Measurements from ENCODE around the gene PLCH1. TPM values are rescaled to one million over a fixed set of nuclear protein-coding genes. Genes with fewer than 3 reads are reported as not detected.

PLCH1 gene
- total and polyA plus RNA-seq, 4 donors = 0.03 to 1.0 (median 0.22) TPM

- Histone ChIP-seq H3K4me3 (ENCODE audit: low read depth in 1 of 3, low read length in 3 of 3) (no peak overlapping the region), H3K9ac (ENCODE audit: low read depth in 1 of 2, low read length in 2 of 2) (no peak overlapping the region), H3K27ac (ENCODE audit: low read depth in 1 of 2, low read length in 2 of 2) (no peak overlapping the region), H3K9me3 (ENCODE audit: control insufficient read depth in 4 of 4, low read length in 3 of 4) (no peaks in the 10 kb centered on the region), H3K4me1 (ENCODE audit: control insufficient read depth in 4 of 4, insufficient read depth in 4 of 4, low read length in 3 of 4) (no peaks in the 10 kb centered on the region), H3K36me3 (ENCODE audit: control insufficient read depth in 4 of 4, insufficient read depth in 3 of 4, low read depth in 1 of 4, low read length in 3 of 4) (no peaks in the 10 kb centered on the region), H3K27me3 (ENCODE audit: control insufficient read depth in 4 of 4, insufficient read depth in 4 of 4, low read length in 3 of 4) (no peaks in the 10 kb centered on the region)
- TF ChIP-seq EGR1 (IDR thresholded peaks at IDR 0.05; ENCODE audit: low read depth in 2 of 2) = no peak
- TF ChIP-seq CTCF (IDR thresholded peaks at IDR 0.05; ENCODE audit: low read depth, low read length, missing input control) = no peak
- no peak for TF ChIP-seq SP1 (IDR thresholded peaks at IDR 0.05)
- TF ChIP-seq HNF4G (IDR thresholded peaks at IDR 0.05) = no peak
- no peak for TF ChIP-seq RAD21 (IDR thresholded peaks at IDR 0.05)
- no peak for TF ChIP-seq HNF4A (conservative IDR thresholded peaks at IDR 0.05)
- no peak for TF ChIP-seq YY1 (IDR thresholded peaks at IDR 0.05)
- TF ChIP-seq FOXA2 (IDR thresholded peaks at IDR 0.05) = no peak
- TF ChIP-seq, protein P1, sequence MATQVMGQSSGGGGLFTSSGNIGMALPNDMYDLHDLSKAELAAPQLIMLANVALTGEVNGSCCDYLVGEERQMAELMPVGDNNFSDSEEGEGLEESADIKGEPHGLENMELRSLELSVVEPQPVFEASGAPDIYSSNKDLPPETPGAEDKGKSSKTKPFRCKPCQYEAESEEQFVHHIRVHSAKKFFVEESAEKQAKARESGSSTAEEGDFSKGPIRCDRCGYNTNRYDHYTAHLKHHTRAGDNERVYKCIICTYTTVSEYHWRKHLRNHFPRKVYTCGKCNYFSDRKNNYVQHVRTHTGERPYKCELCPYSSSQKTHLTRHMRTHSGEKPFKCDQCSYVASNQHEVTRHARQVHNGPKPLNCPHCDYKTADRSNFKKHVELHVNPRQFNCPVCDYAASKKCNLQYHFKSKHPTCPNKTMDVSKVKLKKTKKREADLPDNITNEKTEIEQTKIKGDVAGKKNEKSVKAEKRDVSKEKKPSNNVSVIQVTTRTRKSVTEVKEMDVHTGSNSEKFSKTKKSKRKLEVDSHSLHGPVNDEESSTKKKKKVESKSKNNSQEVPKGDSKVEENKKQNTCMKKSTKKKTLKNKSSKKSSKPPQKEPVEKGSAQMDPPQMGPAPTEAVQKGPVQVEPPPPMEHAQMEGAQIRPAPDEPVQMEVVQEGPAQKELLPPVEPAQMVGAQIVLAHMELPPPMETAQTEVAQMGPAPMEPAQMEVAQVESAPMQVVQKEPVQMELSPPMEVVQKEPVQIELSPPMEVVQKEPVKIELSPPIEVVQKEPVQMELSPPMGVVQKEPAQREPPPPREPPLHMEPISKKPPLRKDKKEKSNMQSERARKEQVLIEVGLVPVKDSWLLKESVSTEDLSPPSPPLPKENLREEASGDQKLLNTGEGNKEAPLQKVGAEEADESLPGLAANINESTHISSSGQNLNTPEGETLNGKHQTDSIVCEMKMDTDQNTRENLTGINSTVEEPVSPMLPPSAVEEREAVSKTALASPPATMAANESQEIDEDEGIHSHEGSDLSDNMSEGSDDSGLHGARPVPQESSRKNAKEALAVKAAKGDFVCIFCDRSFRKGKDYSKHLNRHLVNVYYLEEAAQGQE (IDR thresholded peaks at IDR 0.05) = no peak
- TF ChIP-seq TAF1 (conservative IDR thresholded peaks at IDR 0.05) = no peak
- TF ChIP-seq, protein P2, sequence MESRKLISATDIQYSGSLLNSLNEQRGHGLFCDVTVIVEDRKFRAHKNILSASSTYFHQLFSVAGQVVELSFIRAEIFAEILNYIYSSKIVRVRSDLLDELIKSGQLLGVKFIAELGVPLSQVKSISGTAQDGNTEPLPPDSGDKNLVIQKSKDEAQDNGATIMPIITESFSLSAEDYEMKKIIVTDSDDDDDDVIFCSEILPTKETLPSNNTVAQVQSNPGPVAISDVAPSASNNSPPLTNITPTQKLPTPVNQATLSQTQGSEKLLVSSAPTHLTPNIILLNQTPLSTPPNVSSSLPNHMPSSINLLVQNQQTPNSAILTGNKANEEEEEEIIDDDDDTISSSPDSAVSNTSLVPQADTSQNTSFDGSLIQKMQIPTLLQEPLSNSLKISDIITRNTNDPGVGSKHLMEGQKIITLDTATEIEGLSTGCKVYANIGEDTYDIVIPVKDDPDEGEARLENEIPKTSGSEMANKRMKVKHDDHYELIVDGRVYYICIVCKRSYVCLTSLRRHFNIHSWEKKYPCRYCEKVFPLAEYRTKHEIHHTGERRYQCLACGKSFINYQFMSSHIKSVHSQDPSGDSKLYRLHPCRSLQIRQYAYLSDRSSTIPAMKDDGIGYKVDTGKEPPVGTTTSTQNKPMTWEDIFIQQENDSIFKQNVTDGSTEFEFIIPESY (IDR thresholded peaks at IDR 0.05) = no peak
- TF ChIP-seq JUND (IDR thresholded peaks at IDR 0.05) = no peak
- TF ChIP-seq, protein P3, sequence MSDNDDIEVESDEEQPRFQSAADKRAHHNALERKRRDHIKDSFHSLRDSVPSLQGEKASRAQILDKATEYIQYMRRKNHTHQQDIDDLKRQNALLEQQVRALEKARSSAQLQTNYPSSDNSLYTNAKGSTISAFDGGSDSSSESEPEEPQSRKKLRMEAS (IDR thresholded peaks at IDR 0.05) = no peak
- no peak for TF ChIP-seq GABPA (IDR thresholded peaks at IDR 0.05 in 1 of 2, conservative IDR thresholded peaks at IDR 0.05 in 1 of 2)
- no peak for TF ChIP-seq NR2F2 (IDR thresholded peaks at IDR 0.05)
- TF ChIP-seq RXRA (IDR thresholded peaks at IDR 0.05) = no peak
- TF ChIP-seq, protein P4, sequence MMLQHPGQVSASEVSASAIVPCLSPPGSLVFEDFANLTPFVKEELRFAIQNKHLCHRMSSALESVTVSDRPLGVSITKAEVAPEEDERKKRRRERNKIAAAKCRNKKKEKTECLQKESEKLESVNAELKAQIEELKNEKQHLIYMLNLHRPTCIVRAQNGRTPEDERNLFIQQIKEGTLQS (IDR thresholded peaks at IDR 0.05) = no peak
- WGBS = 87% methylated on average over 4 of the region's 4 CpGs
- DNase-seq (ENCODE audit: low spot score) = no peak
Measured at GRCh38 chr3:155326901-155327300, 418.0 kb downstream of the PLCH1 start.

- 76% methylated on average over 5 of the region's 5 CpGs for WGBS
- no peaks in the 10 kb centered on the region for H3K9me3 ChIP-seq (ENCODE audit: control insufficient read depth in 4 of 4, low read length in 3 of 4)
- DNase-seq (ENCODE audit: low spot score) = no peak
- H3K27me3 ChIP-seq (ENCODE audit: control insufficient read depth in 4 of 4, insufficient read depth in 4 of 4, low read length in 3 of 4) = no peaks in the 10 kb centered on the region
- no peak for TF ChIP-seq EGR1 (IDR thresholded peaks at IDR 0.05; ENCODE audit: low read depth in 2 of 2)
- TF ChIP-seq, protein P4 (IDR thresholded peaks at IDR 0.05) = no peak
- no peak for TF ChIP-seq FOXA1 (IDR thresholded peaks at IDR 0.05)
- no peak for TF ChIP-seq NR2F2 (IDR thresholded peaks at IDR 0.05)
- H3K9ac ChIP-seq (ENCODE audit: low read depth in 1 of 2, low read length in 2 of 2) = no peak overlapping the region
- H3K27ac ChIP-seq (ENCODE audit: low read depth in 1 of 2, low read length in 2 of 2) = no peak overlapping the region
- H3K4me3 ChIP-seq (ENCODE audit: low read depth in 1 of 3, low read length in 3 of 3) = no peak overlapping the region
- H3K36me3 ChIP-seq (ENCODE audit: control insufficient read depth in 4 of 4, insufficient read depth in 3 of 4, low read depth in 1 of 4, low read length in 3 of 4) = no peaks in the 10 kb centered on the region
- no peaks in the 10 kb centered on the region for H3K4me1 ChIP-seq (ENCODE audit: control insufficient read depth in 4 of 4, insufficient read depth in 4 of 4, low read length in 3 of 4)
Measured at GRCh38 chr3:155326244-155326643, 418.6 kb downstream of the PLCH1 start.
